HG02678 (cell line): Measurements from ENCODE around the gene UGT1A4.
"Not testable (repeated sequence)": the region's sequence is repeated elsewhere in the genome, so short reads cannot be mapped to it uniquely, and the experiment has no call there.

Experiments
- ATAC-seq: cut with Tn5 transposase; IDR thresholded peaks from one replicate; pipeline ENCODE4 v1.9.1; 2021; ENCODE audit warnings: mild to moderate bottlenecking, moderate library complexity; ENCODE audit not compliant: unreplicated experiment

The UGT1A4 gene

DNA sequence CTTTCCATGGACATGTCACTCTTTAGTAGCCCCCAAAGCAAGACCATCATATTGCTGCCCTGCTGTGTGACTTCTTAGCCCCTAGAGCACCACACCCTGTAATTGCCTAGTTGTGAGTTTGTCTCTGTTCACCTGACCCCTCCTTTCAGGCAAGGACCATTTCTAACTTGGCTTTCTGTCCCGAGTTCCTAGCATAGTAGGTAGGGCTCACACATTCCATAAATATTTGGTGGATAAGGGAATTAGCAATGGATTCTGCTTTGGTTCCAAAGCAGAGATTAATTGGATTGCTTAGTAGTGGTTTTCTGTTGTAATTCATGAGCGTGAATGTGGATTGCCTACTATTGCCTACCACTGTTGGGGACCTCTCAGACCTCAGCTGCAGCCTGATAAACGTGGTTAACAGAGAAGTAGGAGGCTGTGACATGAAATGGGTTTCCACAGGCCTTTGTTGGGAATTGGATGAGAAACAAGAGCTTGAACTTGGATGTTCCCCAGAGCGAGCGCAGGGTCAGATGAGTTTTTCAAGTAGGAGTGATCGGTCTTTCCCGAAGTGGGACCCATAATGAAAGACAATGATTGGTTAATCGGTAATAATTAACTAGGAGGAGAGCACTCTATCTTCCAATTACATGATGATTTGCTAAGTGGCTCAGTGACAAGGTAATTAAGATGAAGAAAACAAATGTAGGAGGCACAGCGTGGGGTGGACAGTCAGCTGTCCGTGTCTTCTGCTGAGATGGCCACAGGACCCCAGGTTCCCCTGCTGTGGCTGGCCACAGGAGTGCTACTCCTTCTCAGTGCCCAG is 28.1 kb downstream of the UGT1A4 start:
- no peak for ATAC-seq

DNA sequence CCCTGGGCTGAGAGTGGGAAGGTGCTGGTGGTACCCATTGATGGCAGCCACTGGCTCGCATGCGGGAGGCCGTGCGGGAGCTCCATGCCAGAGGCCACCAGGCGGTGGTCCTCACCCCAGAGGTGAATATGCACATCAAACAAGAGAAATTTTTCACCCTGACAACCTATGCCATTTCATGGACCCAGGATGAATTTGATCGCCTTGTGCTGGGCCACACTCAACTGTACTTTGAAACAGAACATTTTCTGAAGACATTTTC is 28.7 kb downstream of the UGT1A4 start:
- ATAC-seq, result no peak

DNA sequence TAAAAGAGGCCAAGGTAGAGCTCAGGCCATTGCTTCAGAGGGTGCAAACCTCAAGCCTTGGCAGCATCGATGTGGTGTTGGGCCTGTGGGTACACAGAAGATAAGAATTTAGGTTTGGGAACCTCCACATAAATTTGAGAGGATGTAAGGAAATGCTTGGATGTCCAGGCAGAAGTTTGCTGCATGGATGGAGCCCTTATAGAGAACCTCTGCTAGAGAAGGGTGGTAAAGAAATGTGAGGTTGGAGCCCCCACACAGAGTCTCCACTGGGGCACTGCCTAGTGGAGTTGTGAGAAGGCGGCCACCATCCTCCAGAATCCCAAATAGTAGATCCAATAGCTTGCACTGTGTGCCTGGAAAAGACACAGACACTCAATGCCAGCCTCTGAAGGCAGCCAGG is 32.2 kb downstream of the UGT1A4 start:
- ATAC-seq, result not testable (repeated sequence)

DNA sequence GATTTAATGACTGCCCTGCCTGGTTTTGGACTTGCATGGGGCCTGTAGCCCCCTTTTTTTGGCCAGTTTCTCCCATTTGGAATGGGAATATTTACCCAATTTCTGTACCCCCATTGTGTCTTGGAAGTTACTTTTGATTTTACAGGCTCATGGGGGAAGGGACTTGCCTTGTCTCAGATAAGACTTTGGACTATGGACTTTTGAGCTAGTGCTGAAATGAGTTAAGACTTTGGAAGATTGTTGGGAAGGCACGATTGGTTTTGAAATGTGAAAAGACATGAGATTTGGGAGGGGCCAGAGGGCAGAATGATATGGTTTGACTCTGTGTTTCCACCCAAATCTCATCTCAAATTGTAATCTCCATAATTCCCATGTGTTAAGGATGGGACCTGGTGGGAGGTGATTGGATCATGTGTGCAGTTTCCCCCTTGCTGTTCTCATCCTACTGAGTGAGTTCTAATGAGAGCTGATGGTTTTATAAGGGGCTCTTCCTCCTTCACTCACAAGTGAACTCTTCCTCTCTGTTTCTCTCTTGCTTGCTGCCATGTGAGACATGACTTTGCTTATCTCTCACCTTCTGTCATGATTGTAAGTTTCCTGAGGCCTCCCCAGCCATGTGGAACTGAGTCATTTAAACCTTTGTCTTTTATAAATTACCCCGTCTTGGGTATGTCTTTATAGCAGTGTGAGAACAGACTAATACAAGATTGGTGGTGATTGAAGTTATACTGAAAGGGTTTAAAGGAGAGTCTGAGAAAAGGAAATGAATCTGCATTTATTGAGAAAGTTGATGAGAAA is 32.9 kb downstream of the UGT1A4 start:
- ATAC-seq, result not testable (repeated sequence)

DNA sequence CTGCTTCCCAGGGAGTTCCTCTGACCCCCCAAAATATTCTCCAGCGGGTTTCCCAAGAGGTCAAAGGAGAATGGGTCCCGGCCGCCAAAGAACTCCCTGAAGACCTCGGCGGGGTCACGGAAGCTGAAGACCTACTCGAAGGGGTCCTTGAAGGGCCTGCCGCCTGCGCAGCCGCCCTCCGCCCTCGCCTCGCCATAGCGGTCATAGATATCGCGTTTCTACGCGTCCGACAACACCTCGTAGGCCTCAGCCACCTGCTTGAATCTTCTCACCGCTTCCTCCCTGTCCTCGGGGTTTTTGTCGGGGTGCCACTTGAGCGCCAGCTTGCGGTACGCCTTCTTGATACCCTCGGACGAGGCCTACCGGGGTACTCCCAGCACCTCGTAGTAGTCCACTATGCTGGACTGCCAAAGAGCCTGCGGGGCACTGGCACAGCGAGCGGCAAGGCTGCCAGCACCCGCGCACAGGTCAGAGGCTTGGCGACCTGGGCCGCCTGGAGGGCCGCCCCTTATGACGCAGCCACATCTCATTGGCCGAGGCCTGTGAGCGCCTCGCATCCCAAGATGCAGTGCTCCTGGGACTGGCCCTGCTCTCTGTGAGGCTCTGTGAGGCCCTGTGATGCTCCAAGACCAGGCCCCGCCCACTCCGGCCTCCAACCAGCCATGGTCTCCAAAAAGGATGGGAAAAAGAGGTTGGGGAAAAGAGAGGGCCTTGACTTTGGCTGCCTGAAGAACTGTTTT is 36.5 kb downstream of the UGT1A4 start:
- no peak for ATAC-seq

DNA sequence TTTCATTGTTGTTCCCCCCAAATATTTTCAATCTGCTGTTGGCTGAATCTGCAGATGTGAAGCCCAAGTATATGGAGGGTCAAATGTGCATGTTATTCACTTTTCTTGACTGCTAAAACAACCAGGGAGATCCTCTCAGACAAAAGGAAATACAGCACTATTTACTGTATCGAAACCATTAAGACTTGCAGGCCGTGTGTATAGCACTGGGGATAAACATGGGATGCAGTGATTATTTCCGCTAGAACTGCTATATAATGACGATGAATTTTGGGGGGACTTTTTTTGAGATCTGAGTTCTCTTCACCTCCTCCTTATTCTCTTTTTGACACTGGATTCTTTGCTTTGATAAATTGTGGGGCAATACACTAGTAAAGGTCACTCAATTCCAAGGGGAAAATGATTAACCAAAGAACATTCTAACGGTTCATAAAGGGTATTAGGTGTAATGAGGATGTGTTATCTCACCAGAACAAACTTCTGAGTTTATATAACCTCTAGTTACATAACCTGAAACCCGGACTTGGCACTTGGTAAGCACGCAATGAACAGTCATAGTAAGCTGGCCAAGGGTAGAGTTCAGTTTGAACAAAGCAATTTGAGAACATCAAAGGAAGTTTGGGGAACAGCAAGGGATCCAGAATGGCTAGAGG is 38.0 kb downstream of the UGT1A4 start:
- ATAC-seq, result no peak

DNA sequence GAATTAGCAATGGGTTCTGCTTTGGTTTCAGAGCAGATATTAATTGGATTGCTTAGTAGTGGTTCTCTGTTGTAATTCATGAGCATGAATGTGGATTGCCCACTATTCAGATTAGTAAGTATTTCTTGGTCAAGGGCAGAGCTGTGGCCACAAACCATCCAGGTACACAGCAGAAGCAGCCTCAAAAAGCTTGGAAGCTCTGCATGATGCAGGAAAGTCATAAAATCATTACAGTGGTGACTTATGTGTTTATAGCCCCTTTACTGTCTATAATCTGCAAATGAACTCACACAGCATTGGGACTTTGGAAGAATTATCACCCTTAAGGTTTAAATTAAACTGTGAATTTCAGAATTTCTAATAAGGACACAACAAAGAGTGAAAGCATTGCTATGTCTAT is 39.6 kb downstream of the UGT1A4 start:
- no peak for ATAC-seq

DNA sequence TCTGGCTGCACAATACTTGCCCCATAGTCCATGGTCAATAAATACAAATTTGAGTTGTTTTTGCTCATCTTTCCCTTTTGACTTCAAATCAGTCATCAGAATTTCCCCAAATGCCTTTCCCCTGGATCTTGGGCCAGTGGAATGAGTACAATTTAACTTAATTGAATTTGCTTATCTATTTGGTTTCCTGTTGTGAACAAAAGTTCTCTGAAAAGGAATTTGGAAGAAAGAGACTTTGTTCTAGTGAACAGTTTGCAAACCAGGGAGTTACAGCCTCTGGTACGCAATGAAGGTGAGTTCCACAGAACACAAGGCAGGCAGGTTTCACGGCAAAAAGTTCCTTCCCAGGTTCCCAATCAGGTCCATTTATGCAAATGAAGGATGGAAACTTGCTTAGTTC is 40.3 kb downstream of the UGT1A4 start:
- ATAC-seq, result no peak

DNA sequence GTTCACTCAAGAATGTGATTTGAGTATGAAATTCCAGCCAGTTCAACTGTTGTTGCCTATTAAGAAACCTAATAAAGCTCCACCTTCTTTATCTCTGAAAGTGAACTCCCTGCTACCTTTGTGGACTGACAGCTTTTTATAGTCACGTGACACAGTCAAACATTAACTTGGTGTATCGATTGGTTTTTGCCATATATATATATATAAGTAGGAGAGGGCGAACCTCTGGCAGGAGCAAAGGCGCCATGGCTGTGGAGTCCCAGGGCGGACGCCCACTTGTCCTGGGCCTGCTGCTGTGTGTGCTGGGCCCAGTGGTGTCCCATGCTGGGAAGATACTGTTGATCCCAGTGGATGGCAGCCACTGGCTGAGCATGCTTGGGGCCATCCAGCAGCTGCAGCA is 41.5 kb downstream of the UGT1A4 start, which contains the start of gene UGT1A1:
Gene UGT1A1 (plus strand): TSS at position 228 of the 400 bp plus-strand sequence. CDS start 18 bp downstream, at position 246.
- no peak for ATAC-seq

DNA sequence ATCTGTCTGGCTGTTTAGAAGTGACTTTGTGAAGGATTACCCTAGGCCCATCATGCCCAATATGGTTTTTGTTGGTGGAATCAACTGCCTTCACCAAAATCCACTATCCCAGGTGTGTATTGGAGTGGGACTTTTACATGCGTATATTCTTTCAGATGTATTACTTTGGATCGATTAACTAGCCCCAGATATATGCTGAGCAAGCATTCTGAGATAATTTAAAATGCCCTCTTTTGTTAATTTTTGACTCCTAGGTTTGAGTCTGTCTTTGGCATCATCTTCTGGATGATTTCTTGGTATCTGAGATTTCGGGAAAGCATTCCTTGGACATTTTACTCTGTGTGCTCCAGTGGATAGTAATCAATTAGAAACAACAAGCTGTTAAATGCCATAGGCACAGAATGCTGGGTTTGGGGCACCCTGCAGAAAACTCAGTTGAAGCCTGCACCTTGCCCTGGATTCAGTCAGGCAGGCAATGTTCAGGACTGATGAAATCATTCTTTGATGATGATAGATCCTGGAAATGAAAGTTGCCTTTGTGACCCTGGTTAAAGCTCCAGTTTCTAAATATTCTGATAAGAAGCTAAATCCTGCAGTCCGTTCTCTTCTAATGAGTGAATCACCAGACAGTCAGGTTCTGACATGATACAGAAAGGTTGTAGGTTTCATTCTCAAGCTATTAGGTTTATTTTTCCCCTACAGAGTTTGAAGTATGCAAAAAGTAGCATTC is 42.7 kb downstream of the UGT1A4 start:
- no peak for ATAC-seq

DNA sequence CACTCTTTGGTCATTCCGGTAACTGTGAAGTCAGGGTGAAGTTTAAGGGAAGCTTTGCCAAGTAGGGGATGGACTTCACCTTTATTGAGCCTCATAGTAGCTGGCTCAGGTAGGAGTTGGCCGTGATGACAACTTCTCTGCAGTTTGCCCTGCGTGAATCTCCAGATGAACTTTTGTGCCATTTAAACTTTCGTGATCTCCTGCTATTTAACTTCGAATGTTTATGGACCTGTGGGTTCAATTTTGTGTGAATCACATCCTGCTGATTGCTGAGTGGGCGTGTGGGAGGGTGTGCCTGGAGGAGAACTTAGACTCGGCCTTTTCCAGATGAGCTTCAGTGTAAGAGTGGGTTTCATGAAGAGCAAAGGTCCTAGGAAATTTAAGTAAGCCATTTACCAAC is 45.7 kb downstream of the UGT1A4 start:
- ATAC-seq, result no peak

DNA sequence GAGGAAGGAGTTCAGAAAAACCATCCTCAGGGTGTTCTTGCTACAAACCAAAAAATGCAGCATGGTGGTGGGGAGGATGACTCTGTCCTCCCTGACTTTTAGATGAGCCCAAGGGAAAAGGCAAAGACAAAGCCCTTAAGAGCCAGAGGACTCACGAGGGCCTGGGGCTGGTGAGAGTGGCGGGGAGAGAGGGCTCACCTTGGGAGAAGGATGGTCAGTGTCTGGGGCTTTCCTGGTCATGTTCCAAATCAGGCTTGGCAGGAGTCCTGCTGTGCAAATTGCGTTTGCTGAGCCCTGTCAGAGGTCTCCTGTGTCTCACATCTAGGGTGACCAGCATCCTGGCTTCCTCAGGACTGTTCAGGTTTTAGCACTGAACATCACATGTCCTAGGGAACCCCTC is 46.2 kb downstream of the UGT1A4 start:
- ATAC-seq, result no peak

DNA sequence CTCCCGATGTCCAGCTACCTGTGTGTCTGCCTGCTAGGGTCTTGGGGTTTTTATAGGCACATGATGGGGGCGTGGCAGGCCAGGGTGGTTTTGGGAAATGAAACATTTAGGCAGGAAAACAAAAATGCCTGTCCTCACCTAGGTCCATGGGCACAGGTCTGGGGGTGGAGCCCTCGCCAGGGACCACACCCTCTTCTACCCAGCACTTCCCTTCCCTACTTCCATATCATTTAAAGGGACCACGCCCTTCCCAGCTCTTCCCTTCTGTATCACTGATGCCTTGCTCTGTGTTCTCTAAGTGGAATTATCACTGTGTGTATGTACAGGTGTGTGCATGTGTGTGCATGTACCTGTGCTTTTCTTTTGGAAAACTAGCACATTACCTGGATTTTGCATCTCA is 47.9 kb downstream of the UGT1A4 start:
- ATAC-seq, result no peak

DNA sequence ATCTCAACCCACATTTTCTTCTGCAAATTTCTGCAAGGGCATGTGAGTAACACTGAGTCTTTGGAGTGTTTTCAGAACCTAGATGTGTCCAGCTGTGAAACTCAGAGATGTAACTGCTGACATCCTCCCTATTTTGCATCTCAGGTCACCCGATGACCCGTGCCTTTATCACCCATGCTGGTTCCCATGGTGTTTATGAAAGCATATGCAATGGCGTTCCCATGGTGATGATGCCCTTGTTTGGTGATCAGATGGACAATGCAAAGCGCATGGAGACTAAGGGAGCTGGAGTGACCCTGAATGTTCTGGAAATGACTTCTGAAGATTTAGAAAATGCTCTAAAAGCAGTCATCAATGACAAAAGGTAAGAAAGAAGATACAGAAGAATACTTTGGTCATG is 49.5 kb downstream of the UGT1A4 start:
- ATAC-seq, result no peak

DNA sequence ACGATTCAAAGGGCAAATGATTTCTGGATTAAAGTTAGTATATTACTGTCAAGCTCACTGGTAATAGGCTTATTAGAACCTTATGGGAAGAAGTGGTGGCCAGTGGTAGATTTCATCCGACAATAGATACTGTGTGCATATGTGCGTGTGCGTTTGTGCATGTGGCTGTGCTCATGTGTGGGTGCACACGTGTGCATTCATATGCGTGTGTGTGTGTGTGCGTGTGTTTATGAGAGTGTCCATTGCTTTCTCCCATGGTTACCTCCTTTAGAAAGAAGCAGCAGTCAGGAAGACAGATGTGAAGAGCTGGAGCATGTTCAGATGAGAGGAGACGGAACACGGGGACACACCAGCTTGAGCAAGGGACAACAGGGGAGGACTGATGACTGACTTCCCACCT is 50.7 kb downstream of the UGT1A4 start:
- no peak for ATAC-seq

DNA sequence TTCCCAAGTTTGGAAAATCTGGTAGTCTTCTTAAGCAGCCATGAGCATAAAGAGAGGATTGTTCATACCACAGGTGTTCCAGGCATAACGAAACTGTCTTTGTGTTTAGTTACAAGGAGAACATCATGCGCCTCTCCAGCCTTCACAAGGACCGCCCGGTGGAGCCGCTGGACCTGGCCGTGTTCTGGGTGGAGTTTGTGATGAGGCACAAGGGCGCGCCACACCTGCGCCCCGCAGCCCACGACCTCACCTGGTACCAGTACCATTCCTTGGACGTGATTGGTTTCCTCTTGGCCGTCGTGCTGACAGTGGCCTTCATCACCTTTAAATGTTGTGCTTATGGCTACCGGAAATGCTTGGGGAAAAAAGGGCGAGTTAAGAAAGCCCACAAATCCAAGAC is 53.6 kb downstream of the UGT1A4 start:
- ATAC-seq, result no peak

DNA sequence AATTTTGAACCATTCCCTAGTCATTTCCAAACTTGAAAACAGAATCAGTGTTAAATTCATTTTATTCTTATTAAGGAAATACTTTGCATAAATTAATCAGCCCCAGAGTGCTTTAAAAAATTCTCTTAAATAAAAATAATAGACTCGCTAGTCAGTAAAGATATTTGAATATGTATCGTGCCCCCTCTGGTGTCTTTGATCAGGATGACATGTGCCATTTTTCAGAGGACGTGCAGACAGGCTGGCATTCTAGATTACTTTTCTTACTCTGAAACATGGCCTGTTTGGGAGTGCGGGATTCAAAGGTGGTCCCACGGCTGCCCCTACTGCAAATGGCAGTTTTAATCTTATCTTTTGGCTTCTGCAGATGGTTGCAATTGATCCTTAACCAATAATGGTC is 54.0 kb downstream of the UGT1A4 start:
- ATAC-seq, result no peak

DNA sequence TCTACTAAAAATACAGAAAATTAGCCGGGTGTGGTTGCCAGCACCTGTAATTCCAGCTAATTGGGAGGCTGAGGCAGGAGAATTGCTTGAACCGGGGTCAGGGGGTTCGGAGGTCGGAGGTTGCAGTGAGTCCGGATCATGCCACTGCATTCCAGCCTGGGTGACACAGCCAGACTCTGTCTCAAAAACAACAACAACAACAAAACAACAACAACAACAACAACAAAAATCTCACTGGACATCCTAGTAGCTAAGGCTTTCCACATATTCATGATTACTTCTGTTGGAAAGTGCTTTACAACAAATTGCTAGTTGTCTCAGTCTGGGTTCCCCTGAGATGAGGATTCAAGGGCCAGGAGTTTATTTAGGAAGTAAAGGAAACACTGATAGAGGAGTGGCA is 55.3 kb downstream of the UGT1A4 start:
- no peak for ATAC-seq

DNA sequence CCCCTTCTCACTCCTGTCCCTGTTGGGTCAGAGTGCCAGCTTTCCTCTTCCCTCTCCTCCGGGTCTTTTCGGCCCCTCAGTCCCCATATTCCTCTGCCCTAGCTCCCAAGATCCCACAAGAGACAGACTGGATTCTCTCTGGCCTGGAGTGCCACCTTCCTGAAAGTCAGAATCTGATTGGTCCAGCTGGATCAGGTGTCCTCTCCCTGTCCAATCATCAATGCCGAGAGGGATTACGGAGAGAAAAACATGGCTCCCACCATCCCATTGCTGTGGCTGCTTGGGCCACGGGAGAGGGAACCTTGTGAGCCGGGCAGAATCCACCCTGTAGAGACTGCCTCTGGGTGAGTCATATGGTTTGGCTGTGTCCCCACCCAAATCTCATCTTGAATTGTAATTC is 56.9 kb downstream of the UGT1A4 start:
- ATAC-seq, result no peak

DNA sequence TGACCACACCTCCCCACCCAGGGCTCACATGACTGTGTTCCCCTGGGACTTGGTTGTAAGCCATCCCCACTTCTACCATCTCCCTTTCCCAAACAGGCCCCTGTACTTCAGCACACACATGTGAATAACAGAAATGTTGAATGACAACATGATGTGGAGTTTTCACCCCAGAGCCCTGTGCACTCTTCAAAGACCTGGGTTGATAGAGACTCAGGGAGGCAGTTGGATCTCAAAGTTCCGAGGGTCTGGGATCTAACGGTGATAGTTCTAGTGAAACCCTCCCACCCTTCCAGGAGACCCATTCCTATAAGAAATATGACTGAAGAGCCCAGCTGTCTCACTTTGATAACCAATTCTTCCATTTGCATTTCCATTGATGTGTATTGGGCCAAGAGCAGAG is 59.5 kb downstream of the UGT1A4 start, which contains the start of gene MROH2A:
Gene MROH2A (plus strand): TSS at position 301 of the 400 bp plus-strand sequence. CDS start 1,029 bp downstream, outside the sequence.
- no peak for ATAC-seq
